ENCODE measurements around the gene KCNIP3.

KCNIP3 gene

DNA sequence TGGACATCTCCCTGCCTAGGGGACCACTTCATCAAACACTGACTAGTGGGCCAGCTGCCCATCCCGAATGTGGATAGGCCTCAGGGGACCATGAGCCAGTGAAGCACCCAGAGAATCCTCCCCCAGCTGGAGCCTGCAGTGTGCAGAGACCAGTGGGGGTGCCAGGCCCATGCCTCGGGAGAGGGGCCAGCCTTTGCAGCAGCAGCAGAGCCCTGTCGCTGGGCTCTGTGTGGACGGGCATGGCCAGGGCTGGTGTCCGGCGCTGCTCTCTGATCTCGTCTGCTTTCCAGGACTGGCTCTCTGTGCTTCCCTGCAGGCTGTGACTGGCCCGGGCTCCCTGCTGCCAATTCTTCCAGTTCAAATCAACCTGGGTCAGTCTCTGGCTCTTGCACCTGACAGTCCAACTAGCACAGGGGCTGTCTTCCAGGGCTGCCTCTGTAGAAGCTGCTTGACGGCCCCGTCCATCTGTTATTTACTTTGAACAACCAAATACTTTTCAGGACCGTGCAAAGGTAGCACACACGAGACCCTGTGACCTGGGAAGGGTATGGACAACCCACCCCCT lies 11.4 kb downstream of the KCNIP3 start:
- no peak for TF ChIP-seq ZNF19 (tag by site-specific recombination; IDR thresholded peaks at IDR 0.05; ENCODE audit: low read depth)
- TF ChIP-seq, protein P1, sequence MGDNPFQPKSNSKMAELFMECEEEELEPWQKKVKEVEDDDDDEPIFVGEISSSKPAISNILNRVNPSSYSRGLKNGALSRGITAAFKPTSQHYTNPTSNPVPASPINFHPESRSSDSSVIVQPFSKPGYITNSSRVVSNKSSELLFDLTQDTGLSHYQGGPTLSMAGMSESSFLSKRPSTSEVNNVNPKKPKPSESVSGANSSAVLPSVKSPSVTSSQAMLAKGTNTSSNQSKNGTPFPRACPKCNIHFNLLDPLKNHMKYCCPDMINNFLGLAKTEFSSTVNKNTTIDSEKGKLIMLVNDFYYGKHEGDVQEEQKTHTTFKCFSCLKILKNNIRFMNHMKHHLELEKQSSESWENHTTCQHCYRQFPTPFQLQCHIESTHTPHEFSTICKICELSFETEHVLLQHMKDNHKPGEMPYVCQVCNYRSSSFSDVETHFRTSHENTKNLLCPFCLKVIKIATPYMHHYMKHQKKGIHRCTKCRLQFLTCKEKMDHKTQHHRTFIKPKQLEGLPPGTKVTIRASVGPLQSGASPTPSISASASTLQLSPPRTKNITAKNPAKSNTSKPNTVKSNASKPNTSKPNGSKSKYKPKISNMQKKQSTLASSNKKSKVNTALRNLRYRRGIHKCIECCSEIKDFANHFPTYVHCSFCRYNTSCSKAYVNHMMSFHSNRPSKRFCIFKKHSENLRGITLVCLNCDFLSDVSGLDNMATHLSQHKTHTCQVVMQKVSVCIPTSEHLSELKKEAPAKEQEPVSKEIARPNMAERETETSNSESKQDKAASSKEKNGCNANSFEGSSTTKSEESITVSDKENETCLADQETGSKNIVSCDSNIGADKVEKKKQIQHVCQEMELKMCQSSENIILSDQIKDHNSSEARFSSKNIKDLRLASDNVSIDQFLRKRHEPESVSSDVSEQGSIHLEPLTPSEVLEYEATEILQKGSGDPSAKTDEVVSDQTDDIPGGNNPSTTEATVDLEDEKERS (tag by site-specific recombination; IDR thresholded peaks at IDR 0.05): no peak
- TF ChIP-seq ZNF175 (tag by site-specific recombination; IDR thresholded peaks at IDR 0.05): no peak
- no peak for TF ChIP-seq MYNN (tag by site-specific recombination; IDR thresholded peaks at IDR 0.05; ENCODE audit: borderline replicate concordance)
- no peak for TF ChIP-seq ZXDB (tag by site-specific recombination; IDR thresholded peaks at IDR 0.05)
- H3K36me3 ChIP-seq (ENCODE audit: control insufficient read depth in 2 of 2, insufficient read depth in 1 of 2, low read length in 2 of 2): no peaks in the 10 kb centered on the region
- POLR2A ChIA-PET: no interaction called here
- H3K4me3 ChIP-seq (ENCODE audit: low read depth, low read length): no peak overlapping the region
- H3K9me3 ChIP-seq (ENCODE audit: control insufficient read depth, insufficient read depth, low read depth, low read length): no peaks in the 10 kb centered on the region
- CTCF ChIA-PET: interaction anchor here (0.7 to 2.0 kb wide), 2 partner anchors 9 to 77 kb away, joined by 4 to 5 read pairs; no protein-coding TSS in a partner anchor
- no peak overlapping the region for H3K27ac ChIP-seq (ENCODE audit: extremely low read depth, low read depth, low read length)
- H3K4me1 ChIP-seq (ENCODE audit: control insufficient read depth, insufficient read depth, low read length): no peaks in the 10 kb centered on the region

DNA sequence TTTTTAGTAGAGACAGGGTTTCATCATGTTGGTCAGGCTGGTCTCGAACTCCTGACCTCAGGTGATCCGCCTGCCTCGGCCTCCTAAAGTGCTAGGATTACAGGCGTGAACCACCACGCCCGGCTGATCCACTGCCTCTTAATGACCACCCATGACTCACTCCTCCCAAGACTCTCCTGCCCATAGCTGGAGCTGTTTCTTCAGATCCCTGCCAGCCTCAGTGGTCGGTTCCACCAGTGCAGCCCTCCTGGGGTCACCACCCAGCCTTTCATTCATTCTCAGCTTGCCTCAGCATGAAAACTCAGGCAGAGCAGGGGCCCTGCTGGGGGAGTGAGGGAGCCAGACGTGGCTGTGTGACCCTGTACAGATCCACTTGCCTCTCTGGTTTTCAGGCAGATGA lies 12.5 kb downstream of the KCNIP3 start:
- Histone ChIP-seq H3K4me1 (ENCODE audit: control insufficient read depth, insufficient read depth, low read length) (no peaks in the 10 kb centered on the region), H3K4me3 (ENCODE audit: low read depth, low read length) (no peak overlapping the region), H3K27ac (ENCODE audit: extremely low read depth, low read depth, low read length) (no peak overlapping the region), H3K36me3 (ENCODE audit: control insufficient read depth in 2 of 2, insufficient read depth in 1 of 2, low read length in 2 of 2) (no peaks in the 10 kb centered on the region), H3K9me3 (ENCODE audit: control insufficient read depth, insufficient read depth, low read depth, low read length) (no peaks in the 10 kb centered on the region)
- TF ChIP-seq ZNF623 (tag by site-specific recombination; IDR thresholded peaks at IDR 0.05) (no peak), ZIC2 (tag by site-specific recombination; IDR thresholded peaks at IDR 0.05) (peak; percentile 52), KLF1 (tag by site-specific recombination; IDR thresholded peaks at IDR 0.05) (peak; percentile 43; the same call in 1 of the 2 replicates)
- TF ChIP-seq, protein P2, sequence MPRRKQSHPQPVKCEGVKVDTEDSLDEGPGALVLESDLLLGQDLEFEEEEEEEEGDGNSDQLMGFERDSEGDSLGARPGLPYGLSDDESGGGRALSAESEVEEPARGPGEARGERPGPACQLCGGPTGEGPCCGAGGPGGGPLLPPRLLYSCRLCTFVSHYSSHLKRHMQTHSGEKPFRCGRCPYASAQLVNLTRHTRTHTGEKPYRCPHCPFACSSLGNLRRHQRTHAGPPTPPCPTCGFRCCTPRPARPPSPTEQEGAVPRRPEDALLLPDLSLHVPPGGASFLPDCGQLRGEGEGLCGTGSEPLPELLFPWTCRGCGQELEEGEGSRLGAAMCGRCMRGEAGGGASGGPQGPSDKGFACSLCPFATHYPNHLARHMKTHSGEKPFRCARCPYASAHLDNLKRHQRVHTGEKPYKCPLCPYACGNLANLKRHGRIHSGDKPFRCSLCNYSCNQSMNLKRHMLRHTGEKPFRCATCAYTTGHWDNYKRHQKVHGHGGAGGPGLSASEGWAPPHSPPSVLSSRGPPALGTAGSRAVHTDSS (tag by site-specific recombination; IDR thresholded peaks at IDR 0.05): no peak
- ChIA-PET CTCF (interaction anchor here (2.0 kb wide), 1 partner anchor 78 kb away, joined by 5 read pairs; no protein-coding TSS in a partner anchor), POLR2A (no interaction called here)

DNA sequence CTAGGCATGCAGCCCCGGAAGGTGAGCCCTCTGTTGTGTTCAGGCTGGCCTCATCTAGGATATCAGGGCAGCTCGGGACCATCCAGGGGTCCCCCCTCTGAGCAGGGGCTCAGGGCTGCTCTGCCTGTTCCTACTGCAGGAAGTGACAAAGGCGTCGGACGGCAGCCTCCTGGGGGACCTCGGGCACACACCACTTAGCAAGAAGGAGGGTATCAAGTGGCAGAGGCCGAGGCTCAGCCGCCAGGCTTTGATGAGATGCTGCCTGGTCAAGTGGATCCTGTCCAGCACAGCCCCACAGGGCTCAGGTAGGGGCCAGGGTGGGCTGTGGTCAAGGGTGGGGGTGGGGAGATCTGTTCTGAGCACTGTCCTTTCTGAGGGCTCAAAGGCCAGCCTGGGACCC lies 13.1 kb downstream of the KCNIP3 start:
- ChIA-PET POLR2A (no interaction called here), CTCF (no interaction called here)
- H3K4me1 ChIP-seq (ENCODE audit: control insufficient read depth, insufficient read depth, low read length): no peaks in the 10 kb centered on the region
- H3K4me3 ChIP-seq (ENCODE audit: low read depth, low read length): no peak overlapping the region
- no peaks in the 10 kb centered on the region for H3K36me3 ChIP-seq (ENCODE audit: control insufficient read depth in 2 of 2, insufficient read depth in 1 of 2, low read length in 2 of 2)
- no peaks in the 10 kb centered on the region for H3K9me3 ChIP-seq (ENCODE audit: control insufficient read depth, insufficient read depth, low read depth, low read length)
- H3K27ac ChIP-seq (ENCODE audit: extremely low read depth, low read depth, low read length): no peak overlapping the region
- TF ChIP-seq ZNF239 (tag by site-specific recombination; IDR thresholded peaks at IDR 0.05) (no peak), ZNF791 (tag by site-specific recombination; IDR thresholded peaks at IDR 0.05) (no peak), ZNF354C (tag by site-specific recombination; IDR thresholded peaks at IDR 0.05; ENCODE audit: borderline replicate concordance, low read depth) (no peak), ZNF549 (tag by site-specific recombination; IDR thresholded peaks at IDR 0.05) (no peak), ZNF776 (tag by site-specific recombination; IDR thresholded peaks at IDR 0.05; ENCODE audit: borderline replicate concordance) (no peak)
- TF ChIP-seq, protein P3, sequence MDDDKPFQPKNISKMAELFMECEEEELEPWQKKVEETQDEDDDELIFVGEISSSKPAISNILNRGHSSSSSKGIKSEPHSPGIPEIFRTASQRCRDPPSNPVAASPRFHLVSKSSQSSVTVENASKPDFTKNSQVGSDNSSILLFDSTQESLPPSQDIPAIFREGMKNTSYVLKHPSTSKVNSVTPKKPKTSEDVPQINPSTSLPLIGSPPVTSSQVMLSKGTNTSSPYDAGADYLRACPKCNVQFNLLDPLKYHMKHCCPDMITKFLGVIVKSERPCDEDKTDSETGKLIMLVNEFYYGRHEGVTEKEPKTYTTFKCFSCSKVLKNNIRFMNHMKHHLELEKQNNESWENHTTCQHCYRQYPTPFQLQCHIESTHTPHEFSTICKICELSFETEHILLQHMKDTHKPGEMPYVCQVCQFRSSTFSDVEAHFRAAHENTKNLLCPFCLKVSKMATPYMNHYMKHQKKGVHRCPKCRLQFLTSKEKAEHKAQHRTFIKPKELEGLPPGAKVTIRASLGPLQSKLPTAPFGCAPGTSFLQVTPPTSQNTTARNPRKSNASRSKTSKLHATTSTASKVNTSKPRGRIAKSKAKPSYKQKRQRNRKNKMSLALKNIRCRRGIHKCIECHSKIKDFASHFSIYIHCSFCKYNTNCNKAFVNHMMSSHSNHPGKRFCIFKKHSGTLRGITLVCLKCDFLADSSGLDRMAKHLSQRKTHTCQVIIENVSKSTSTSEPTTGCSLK (tag by site-specific recombination; IDR thresholded peaks at IDR 0.05): no peak
- TF ChIP-seq, protein P4, sequence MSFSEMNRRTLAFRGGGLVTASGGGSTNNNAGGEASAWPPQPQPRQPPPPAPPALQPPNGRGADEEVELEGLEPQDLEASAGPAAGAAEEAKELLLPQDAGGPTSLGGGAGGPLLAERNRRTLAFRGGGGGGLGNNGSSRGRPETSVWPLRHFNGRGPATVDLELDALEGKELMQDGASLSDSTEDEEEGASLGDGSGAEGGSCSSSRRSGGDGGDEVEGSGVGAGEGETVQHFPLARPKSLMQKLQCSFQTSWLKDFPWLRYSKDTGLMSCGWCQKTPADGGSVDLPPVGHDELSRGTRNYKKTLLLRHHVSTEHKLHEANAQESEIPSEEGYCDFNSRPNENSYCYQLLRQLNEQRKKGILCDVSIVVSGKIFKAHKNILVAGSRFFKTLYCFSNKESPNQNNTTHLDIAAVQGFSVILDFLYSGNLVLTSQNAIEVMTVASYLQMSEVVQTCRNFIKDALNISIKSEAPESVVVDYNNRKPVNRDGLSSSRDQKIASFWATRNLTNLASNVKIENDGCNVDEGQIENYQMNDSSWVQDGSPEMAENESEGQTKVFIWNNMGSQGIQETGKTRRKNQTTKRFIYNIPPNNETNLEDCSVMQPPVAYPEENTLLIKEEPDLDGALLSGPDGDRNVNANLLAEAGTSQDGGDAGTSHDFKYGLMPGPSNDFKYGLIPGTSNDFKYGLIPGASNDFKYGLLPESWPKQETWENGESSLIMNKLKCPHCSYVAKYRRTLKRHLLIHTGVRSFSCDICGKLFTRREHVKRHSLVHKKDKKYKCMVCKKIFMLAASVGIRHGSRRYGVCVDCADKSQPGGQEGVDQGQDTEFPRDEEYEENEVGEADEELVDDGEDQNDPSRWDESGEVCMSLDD (tag by site-specific recombination; IDR thresholded peaks at IDR 0.05): no peak
- TF ChIP-seq, protein P5, sequence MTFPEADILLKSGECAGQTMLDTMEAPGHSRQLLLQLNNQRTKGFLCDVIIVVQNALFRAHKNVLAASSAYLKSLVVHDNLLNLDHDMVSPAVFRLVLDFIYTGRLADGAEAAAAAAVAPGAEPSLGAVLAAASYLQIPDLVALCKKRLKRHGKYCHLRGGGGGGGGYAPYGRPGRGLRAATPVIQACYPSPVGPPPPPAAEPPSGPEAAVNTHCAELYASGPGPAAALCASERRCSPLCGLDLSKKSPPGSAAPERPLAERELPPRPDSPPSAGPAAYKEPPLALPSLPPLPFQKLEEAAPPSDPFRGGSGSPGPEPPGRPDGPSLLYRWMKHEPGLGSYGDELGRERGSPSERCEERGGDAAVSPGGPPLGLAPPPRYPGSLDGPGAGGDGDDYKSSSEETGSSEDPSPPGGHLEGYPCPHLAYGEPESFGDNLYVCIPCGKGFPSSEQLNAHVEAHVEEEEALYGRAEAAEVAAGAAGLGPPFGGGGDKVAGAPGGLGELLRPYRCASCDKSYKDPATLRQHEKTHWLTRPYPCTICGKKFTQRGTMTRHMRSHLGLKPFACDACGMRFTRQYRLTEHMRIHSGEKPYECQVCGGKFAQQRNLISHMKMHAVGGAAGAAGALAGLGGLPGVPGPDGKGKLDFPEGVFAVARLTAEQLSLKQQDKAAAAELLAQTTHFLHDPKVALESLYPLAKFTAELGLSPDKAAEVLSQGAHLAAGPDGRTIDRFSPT (tag by site-specific recombination; IDR thresholded peaks at IDR 0.05): no peak
- TF ChIP-seq, protein P6, sequence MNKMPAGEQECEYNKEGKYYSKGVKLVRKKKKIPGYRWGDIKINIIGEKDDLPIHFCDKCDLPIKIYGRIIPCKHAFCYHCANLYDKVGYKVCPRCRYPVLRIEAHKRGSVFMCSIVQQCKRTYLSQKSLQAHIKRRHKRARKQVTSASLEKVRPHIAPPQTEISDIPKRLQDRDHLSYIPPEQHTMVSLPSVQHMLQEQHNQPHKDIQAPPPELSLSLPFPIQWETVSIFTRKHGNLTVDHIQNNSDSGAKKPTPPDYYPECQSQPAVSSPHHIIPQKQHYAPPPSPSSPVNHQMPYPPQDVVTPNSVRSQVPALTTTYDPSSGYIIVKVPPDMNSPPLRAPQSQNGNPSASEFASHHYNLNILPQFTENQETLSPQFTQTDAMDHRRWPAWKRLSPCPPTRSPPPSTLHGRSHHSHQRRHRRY (tag by site-specific recombination; IDR thresholded peaks at IDR 0.05): no peak
